Measurements from ENCODE around the gene FYB1. TPM values are rescaled to one million over a fixed set of nuclear protein-coding genes. Genes with fewer than 3 reads are reported as not detected.

Gene FYB1
- total RNA-seq, 1 experiment from 2014 or later = not detected

- no peak for DNase-seq (ENCODE audit: low read depth)
- in situ Hi-C loops (cut with HindIII; ENCODE audit: low pct_unique_long_range_greater_than_20kb, low sequenced_read_pairs) = no loop called here
Measured at GRCh38 chr5:39172593-39172992, 46.8 kb downstream of the FYB1 start.

- DNase-seq (ENCODE audit: low read depth) = no peak
- in situ Hi-C loops (cut with HindIII; ENCODE audit: low pct_unique_long_range_greater_than_20kb, low sequenced_read_pairs) = no loop called here
Measured at GRCh38 chr5:39171647-39172046, 47.7 kb downstream of the FYB1 start.

- DNase-seq (ENCODE audit: low read depth) = no peak
- in situ Hi-C loops (cut with HindIII; ENCODE audit: low pct_unique_long_range_greater_than_20kb, low sequenced_read_pairs) = no loop called here
Measured at GRCh38 chr5:39169081-39169480, 50.3 kb downstream of the FYB1 start.

- in situ Hi-C loops (cut with HindIII; ENCODE audit: low pct_unique_long_range_greater_than_20kb, low sequenced_read_pairs) = no loop called here
Measured at GRCh38 chr5:39167972-39168342, 51.4 kb downstream of the FYB1 start.

GRCh38 chr5:39167141-39167971 lies 52.0 kb downstream of the FYB1 start:
- in situ Hi-C loops (cut with HindIII; ENCODE audit: low pct_unique_long_range_greater_than_20kb, low sequenced_read_pairs) = no loop called here
- no peak for DNase-seq (ENCODE audit: low read depth)

More at GRCh38 chr5:39167972-39168342, 51.4 kb downstream of the FYB1 start:
- DNase-seq (ENCODE audit: low read depth) = no peak

GRCh38 chr5:39164529-39165402 lies 54.6 kb downstream of the FYB1 start:
- in situ Hi-C loops (cut with HindIII; ENCODE audit: low pct_unique_long_range_greater_than_20kb, low sequenced_read_pairs) = no loop called here
- DNase-seq (ENCODE audit: low read depth) = no peak

- DNase-seq (ENCODE audit: low read depth) = no peak
- in situ Hi-C loops (cut with HindIII; ENCODE audit: low pct_unique_long_range_greater_than_20kb, low sequenced_read_pairs) = no loop called here
Measured at GRCh38 chr5:39164016-39164415, 55.3 kb downstream of the FYB1 start.

GRCh38 chr5:39161578-39161977 lies 57.8 kb downstream of the FYB1 start:
- DNase-seq (ENCODE audit: low read depth) = no peak
- in situ Hi-C loops (cut with HindIII; ENCODE audit: low pct_unique_long_range_greater_than_20kb, low sequenced_read_pairs) = no loop called here

GRCh38 chr5:39160576-39161213 lies 58.7 kb downstream of the FYB1 start:
- in situ Hi-C loops (cut with HindIII; ENCODE audit: low pct_unique_long_range_greater_than_20kb, low sequenced_read_pairs) = no loop called here
- no peak for DNase-seq (ENCODE audit: low read depth)

- in situ Hi-C loops (cut with HindIII; ENCODE audit: low pct_unique_long_range_greater_than_20kb, low sequenced_read_pairs) = no loop called here
Measured at GRCh38 chr5:39159811-39160490, 59.4 kb downstream of the FYB1 start.

GRCh38 chr5:39158786-39159185 lies 60.6 kb downstream of the FYB1 start:
- DNase-seq (ENCODE audit: low read depth) = no peak
- in situ Hi-C loops (cut with HindIII; ENCODE audit: low pct_unique_long_range_greater_than_20kb, low sequenced_read_pairs) = no loop called here

More at GRCh38 chr5:39159811-39160490, 59.4 kb downstream of the FYB1 start:
- DNase-seq (ENCODE audit: low read depth) = no peak

GRCh38 chr5:39158127-39158593 lies 61.2 kb downstream of the FYB1 start:
- no peak for DNase-seq (ENCODE audit: low read depth)
- in situ Hi-C loops (cut with HindIII; ENCODE audit: low pct_unique_long_range_greater_than_20kb, low sequenced_read_pairs) = no loop called here

GRCh38 chr5:39157701-39158100 lies 61.7 kb downstream of the FYB1 start:
- in situ Hi-C loops (cut with HindIII; ENCODE audit: low pct_unique_long_range_greater_than_20kb, low sequenced_read_pairs) = no loop called here
- no peak for DNase-seq (ENCODE audit: low read depth)

- in situ Hi-C loops (cut with HindIII; ENCODE audit: low pct_unique_long_range_greater_than_20kb, low sequenced_read_pairs) = no loop called here
- DNase-seq (ENCODE audit: low read depth) = no peak
Measured at GRCh38 chr5:39156082-39156481, 63.3 kb downstream of the FYB1 start.

GRCh38 chr5:39151745-39152144 lies 67.6 kb downstream of the FYB1 start:
- DNase-seq (ENCODE audit: low read depth) = no peak
- in situ Hi-C loops (cut with HindIII; ENCODE audit: low pct_unique_long_range_greater_than_20kb, low sequenced_read_pairs) = no loop called here

- no peak for DNase-seq (ENCODE audit: low read depth)
- in situ Hi-C loops (cut with HindIII; ENCODE audit: low pct_unique_long_range_greater_than_20kb, low sequenced_read_pairs) = no loop called here
Measured at GRCh38 chr5:39149966-39150365, 69.4 kb downstream of the FYB1 start.

GRCh38 chr5:39148983-39149534 lies 70.3 kb downstream of the FYB1 start:
- no peak for DNase-seq (ENCODE audit: low read depth)
- in situ Hi-C loops (cut with HindIII; ENCODE audit: low pct_unique_long_range_greater_than_20kb, low sequenced_read_pairs) = no loop called here

Data from Caki2 (cell line).